T-helper 2 cell treated with Interferon-gamma antibody and Interleukin-4, amounts not matched to agents 100 ng/mL and 5 ng/mL, for 36 hours (primary cell): ENCODE measurements around the gene SARDH. TPM values are rescaled to one million over a fixed set of nuclear protein-coding genes. Genes with fewer than 3 reads are reported as not detected.

Source experiments
- intact Hi-C: fragments of 100-400 bp; cut with micrococcal nuclease; formaldehyde crosslinking; loops from one replicate; pipeline ENCODE4 v1.15.1; 2023
- total RNA-seq: library from RNA; stranded (reverse); gene quantifications from 2 replicates; pipeline ENCODE4 v1.2.3, GENCODE V29; 2022

The SARDH gene
- total RNA-seq, 1 donor from 2014 or later, result 0.68 TPM

GRCh38 chr9:133654736-133655657 is 83.2 kb downstream of the SARDH start:
- intact Hi-C loops, result no loop called here

GRCh38 chr9:133653638-133654037 is 84.5 kb downstream of the SARDH start:
- intact Hi-C loops, result no loop called here

- intact Hi-C loops, result no loop called here
Observed at GRCh38 chr9:133650026-133650425, 88.1 kb downstream of the SARDH start.

GRCh38 chr9:133649194-133649593 is 89.0 kb downstream of the SARDH start:
- intact Hi-C loops, result no loop called here

- intact Hi-C loops, result no loop called here
Observed at GRCh38 chr9:133647765-133648469, 90.2 kb downstream of the SARDH start.

- intact Hi-C loops, result no loop called here
Observed at GRCh38 chr9:133647148-133647547, 91.0 kb downstream of the SARDH start.

GRCh38 chr9:133645021-133645765 is 93.0 kb downstream of the SARDH start:
- intact Hi-C loops, result no loop called here

- intact Hi-C loops, result no loop called here
Observed at GRCh38 chr9:133643978-133644760, 94.0 kb downstream of the SARDH start.

GRCh38 chr9:133643362-133643755 is 94.8 kb downstream of the SARDH start:
- intact Hi-C loops, result no loop called here

- intact Hi-C loops, result no loop called here
Observed at GRCh38 chr9:133642708-133643361, 95.3 kb downstream of the SARDH start.

- intact Hi-C loops, result no loop called here
Observed at GRCh38 chr9:133641861-133642595, 96.1 kb downstream of the SARDH start.

GRCh38 chr9:133641396-133641655 is 96.8 kb downstream of the SARDH start:
- intact Hi-C loops, result no loop called here

GRCh38 chr9:133640580-133641395 is 97.4 kb downstream of the SARDH start:
- intact Hi-C loops, result no loop called here

- intact Hi-C loops, result no loop called here
Observed at GRCh38 chr9:133640160-133640559, 98.0 kb downstream of the SARDH start.

- intact Hi-C loops, result no loop called here
Observed at GRCh38 chr9:133639613-133640012, 98.5 kb downstream of the SARDH start.

GRCh38 chr9:133638711-133639110 is 99.4 kb downstream of the SARDH start:
- intact Hi-C loops, result no loop called here

- intact Hi-C loops, result no loop called here
Observed at GRCh38 chr9:133638076-133638475, 100.1 kb downstream of the SARDH start.

- intact Hi-C loops, result no loop called here
Observed at GRCh38 chr9:133637451-133638055, 100.6 kb downstream of the SARDH start.

GRCh38 chr9:133636902-133637301 is 101.2 kb downstream of the SARDH start:
- intact Hi-C loops, result no loop called here
